ENCODE results near the gene IL19. TPM values are rescaled to one million over a fixed set of nuclear protein-coding genes. Genes with fewer than 3 reads are reported as not detected.

Gene IL19
- polyA plus RNA-seq, 1 of the 3 experiments (the other 2 are of a cell fraction) = not detected

DNA sequence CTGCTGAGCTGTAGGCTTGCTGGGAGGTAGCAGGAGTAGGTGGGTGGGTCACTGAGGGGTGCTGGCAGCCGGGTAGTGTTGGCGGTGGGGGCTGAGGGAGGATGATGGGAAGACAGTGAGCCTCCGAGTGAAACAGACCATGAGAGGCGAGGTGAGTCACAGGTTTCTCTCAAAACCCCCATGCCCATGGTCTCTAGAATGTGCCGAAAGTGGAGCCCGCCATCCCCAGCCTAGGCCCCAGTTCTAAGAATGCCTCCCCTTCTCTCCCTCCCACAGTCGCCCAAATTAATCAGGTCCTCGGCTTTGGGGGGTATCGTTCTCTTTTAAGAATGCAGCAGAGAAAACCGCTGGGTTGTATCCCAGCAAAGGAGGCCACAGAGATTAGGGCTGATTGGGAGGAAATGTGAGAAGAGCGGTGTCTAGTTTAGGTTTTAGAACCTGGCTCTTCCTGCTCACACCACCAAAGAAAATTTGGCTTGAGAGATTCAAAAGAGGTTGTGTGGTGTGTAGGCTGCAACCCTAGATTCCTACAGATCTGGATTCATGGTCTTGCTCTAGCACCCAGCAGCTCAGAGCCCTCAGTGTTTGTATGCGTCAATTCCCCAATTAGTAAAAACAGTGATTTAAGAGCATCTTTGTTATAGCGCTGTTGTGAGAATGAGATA is 27.7 kb upstream of the IL19 start (continued):
- TF ChIP-seq CTCF (IDR thresholded peaks at IDR 0.05) (no peak), FOXJ3 (CRISPR knock-in tag; IDR thresholded peaks at IDR 0.05) (no peak)

DNA sequence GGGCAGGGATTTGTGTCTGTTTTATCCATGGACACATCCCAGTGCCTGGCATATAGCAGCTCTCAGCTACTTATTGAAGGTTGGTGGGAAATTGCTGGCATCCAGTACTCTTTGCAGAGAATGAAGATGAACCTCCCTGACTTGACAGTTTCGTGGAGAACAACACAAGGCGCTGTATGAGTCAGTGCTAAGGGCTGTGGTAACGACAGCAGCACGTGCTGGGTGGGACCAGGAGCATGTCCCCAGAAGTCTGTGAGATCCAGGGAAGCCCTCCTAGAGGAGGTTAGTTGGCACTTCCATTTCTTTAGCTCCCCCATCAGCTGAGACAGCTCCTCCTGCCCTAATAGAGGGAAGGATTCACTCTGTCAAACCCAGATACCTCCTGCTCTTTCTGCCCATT is 25.9 kb upstream of the IL19 start:
- Histone ChIP-seq H4K20me1 (ENCODE audit: insufficient read depth) (no peaks in the 10 kb centered on the region), H3K4me1 (ENCODE audit: control insufficient read depth in 1 of 2, insufficient read depth in 2 of 2, low read depth in 1 of 2, low read length in 1 of 2) (no peaks in the 10 kb centered on the region), H3F3A (replicated peaks; ENCODE audit: insufficient read depth) (no peaks in the 10 kb centered on the region), H3K27me3 (ENCODE audit: insufficient read depth) (no peaks in the 10 kb centered on the region), H3K9ac (no peak overlapping the region), H3K4me2 (no peak overlapping the region), H3K79me2 (ENCODE audit: insufficient read depth) (no peaks in the 10 kb centered on the region), H3K9me3 (no peaks in the 10 kb centered on the region), H3K27ac (ENCODE audit: low read depth in 2 of 2, low read length in 1 of 2) (no peak overlapping the region), H2AFZ (ENCODE audit: low read depth) (no peak overlapping the region), H3K4me3 (ENCODE audit: low read depth in 2 of 2, low read length in 1 of 2) (no peak overlapping the region), H3K9me2 (no peaks in the 10 kb centered on the region), H3K36me3 (replicated peaks in 1 of 2; ENCODE audit: control insufficient read depth in 1 of 2, insufficient read depth in 2 of 2, low read length in 1 of 2) (no peaks in the 10 kb centered on the region)
- TF ChIP-seq, protein P1, sequence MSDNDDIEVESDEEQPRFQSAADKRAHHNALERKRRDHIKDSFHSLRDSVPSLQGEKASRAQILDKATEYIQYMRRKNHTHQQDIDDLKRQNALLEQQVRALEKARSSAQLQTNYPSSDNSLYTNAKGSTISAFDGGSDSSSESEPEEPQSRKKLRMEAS (IDR thresholded peaks at IDR 0.05; ENCODE audit: low read depth) = no peak
- TF ChIP-seq NRF1 (IDR thresholded peaks at IDR 0.05; ENCODE audit: low read depth, low read length) = no peak
- TF ChIP-seq YY1 (IDR thresholded peaks at IDR 0.05; ENCODE audit: low read depth) = no peak
- TF ChIP-seq FOXJ3 (CRISPR knock-in tag; IDR thresholded peaks at IDR 0.05) = no peak
- no peak for TF ChIP-seq IRF3 (IDR thresholded peaks at IDR 0.05; ENCODE audit: low read depth, low read length)
- TF ChIP-seq TCF12 (IDR thresholded peaks at IDR 0.05) = no peak
- no peak for TF ChIP-seq FOSL2 (IDR thresholded peaks at IDR 0.05; ENCODE audit: borderline replicate concordance, low read depth)
- TF ChIP-seq RXRA (IDR thresholded peaks at IDR 0.05; ENCODE audit: borderline replicate concordance, low read depth) = no peak
- no peak for TF ChIP-seq RCOR1 (IDR thresholded peaks at IDR 0.05; ENCODE audit: low read length)
- no peak for TF ChIP-seq JUND (IDR thresholded peaks at IDR 0.05)
- no peak for TF ChIP-seq TEAD4 (IDR thresholded peaks at IDR 0.05; ENCODE audit: borderline replicate concordance, insufficient read depth)
- WGBS (ENCODE audit: low lambda C conversion rate) = 89% methylated on average over 2 of the region's 4 CpGs
- CTCF ChIA-PET = interaction anchor here (1.2 to 2.7 kb wide), 6 partner anchors 10 to 169 kb away, joined by 3 to 12 read pairs (median 6); no protein-coding TSS in a partner anchor
- DNase-seq = no peak
- POLR2A ChIA-PET = no interaction called here

DNA sequence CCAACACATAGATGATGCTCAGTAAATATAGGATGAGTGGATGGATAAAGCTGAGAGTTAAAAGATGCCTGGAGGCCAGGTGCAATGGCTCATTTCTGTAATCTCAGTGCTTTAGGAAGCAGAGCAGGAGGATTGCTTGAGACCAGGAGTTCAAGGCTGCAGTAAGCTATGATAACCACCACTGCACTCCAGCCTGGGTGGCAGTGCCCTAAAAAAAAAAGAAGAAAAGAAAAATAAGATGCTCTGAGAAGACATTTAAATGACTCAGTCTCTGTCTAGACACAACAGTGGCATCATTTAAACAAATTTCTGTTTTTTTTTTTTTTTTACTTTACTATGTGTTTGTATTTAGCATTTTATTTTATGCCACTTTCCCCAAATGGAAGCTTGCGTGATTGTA is 25.3 kb upstream of the IL19 start:
- Histone ChIP-seq H3F3A (replicated peaks; ENCODE audit: insufficient read depth) (no peaks in the 10 kb centered on the region), H3K27me3 (ENCODE audit: insufficient read depth) (no peaks in the 10 kb centered on the region), H3K27ac (ENCODE audit: low read depth in 2 of 2, low read length in 1 of 2) (no peak overlapping the region), H3K4me1 (ENCODE audit: control insufficient read depth in 1 of 2, insufficient read depth in 2 of 2, low read depth in 1 of 2, low read length in 1 of 2) (no peaks in the 10 kb centered on the region), H3K36me3 (replicated peaks in 1 of 2; ENCODE audit: control insufficient read depth in 1 of 2, insufficient read depth in 2 of 2, low read length in 1 of 2) (no peaks in the 10 kb centered on the region), H4K20me1 (ENCODE audit: insufficient read depth) (no peaks in the 10 kb centered on the region), H3K9me2 (no peaks in the 10 kb centered on the region), H3K9ac (no peak overlapping the region), H3K79me2 (ENCODE audit: insufficient read depth) (no peaks in the 10 kb centered on the region), H3K4me2 (no peak overlapping the region), H3K9me3 (no peaks in the 10 kb centered on the region), H3K4me3 (ENCODE audit: low read depth in 2 of 2, low read length in 1 of 2) (no peak overlapping the region), H2AFZ (ENCODE audit: low read depth) (no peak overlapping the region)
- TF ChIP-seq NRF1 (IDR thresholded peaks at IDR 0.05; ENCODE audit: low read depth, low read length) (no peak), GABPA (IDR thresholded peaks at IDR 0.05; ENCODE audit: low read depth) (no peak), RAD21 (IDR thresholded peaks at IDR 0.05; ENCODE audit: low read length) (no peak), CTCF (IDR thresholded peaks at IDR 0.05) (no peak), FOSL2 (IDR thresholded peaks at IDR 0.05; ENCODE audit: borderline replicate concordance, low read depth) (no peak), RFX5 (IDR thresholded peaks at IDR 0.05; ENCODE audit: low read length) (no peak), PBX3 (IDR thresholded peaks at IDR 0.05) (no peak), YY1 (IDR thresholded peaks at IDR 0.05; ENCODE audit: low read depth) (no peak)
- DNase-seq = no peak
- ChIA-PET POLR2A (no interaction called here), CTCF (interaction anchor here (0.9 to 2.7 kb wide), 6 partner anchors 10 to 169 kb away, joined by 3 to 12 read pairs (median 6); no protein-coding TSS in a partner anchor)
- 98% methylated on average over 1 of the region's 1 CpG for WGBS (ENCODE audit: low lambda C conversion rate)
